Tibial artery (tissue), 4 donors: ENCODE measurements around the gene NUDT1.

Experiments used
- DNase-seq, 2 donors: peaks; one replicate each; pipeline ENCODE4 v3.0.0-alpha.2; 2019
- H3K27ac ChIP-seq, 2 donors: fragments of 200-600 bp; sonication (generic) in 1 of 2; 1 replicate in 1 of 2; 2 replicates in 1 of 2; pipeline ENCODE4 v1.5.1; 2018 to 2019; ENCODE audit warnings: mild to moderate bottlenecking in 1 of 2
- H3K27me3 ChIP-seq, 2 donors: fragments of 200-600 bp; sonication (generic) in 1 of 2; one replicate each; pipeline versions ENCODE4 v1.5.1 to v1.6.0; 2016 to 2019
- H3K36me3 ChIP-seq, 3 donors: fragments of 200-600 bp; sonication (generic) in 2 of 3; one replicate each; pipeline ENCODE4 v1.5.1; 2016 to 2019; ENCODE audit warnings: mild to moderate bottlenecking in 2 of 3
- H3K4me1 ChIP-seq, 4 donors: fragments of 200-600 bp; sonication (generic) in 2 of 4; 1 replicate in 3 of 4; 2 replicates in 1 of 4; pipeline ENCODE4 v1.5.1; 2016 to 2019
- H3K4me3 ChIP-seq, 2 donors: fragments of 200-600 bp; sonication (generic) in 1 of 2; 1 replicate in 1 of 2; 2 replicates in 1 of 2; pipeline ENCODE4 v1.5.1; 2018 to 2019; ENCODE audit warnings: mild to moderate bottlenecking in 2 of 2
- H3K9me3 ChIP-seq, 3 donors: fragments of 200-600 bp; sonication (generic) in 1 of 3; one replicate each; pipeline ENCODE4 v1.5.1; 2016 to 2019
- intact Hi-C: fragments of 100-400 bp; cut with DNase I; formaldehyde crosslinking; loops from one replicate; pipeline ENCODE4 v1.15.0; 2023; ENCODE audit warnings: low total_unique reads
- TF ChIP-seq, protein P1 (sequence below), 2 experiments: fragments of 200-600 bp in 1 of 2; fragments of 450-650 bp in 1 of 2; IDR thresholded peaks; one replicate each; pipeline ENCODE4 v1.5.1; 2017 to 2019; ENCODE audit warnings: antibody characterized with exemption in 2 of 2, mild to moderate bottlenecking in 1 of 2, moderate library complexity in 1 of 2

The NUDT1 gene

DNA sequence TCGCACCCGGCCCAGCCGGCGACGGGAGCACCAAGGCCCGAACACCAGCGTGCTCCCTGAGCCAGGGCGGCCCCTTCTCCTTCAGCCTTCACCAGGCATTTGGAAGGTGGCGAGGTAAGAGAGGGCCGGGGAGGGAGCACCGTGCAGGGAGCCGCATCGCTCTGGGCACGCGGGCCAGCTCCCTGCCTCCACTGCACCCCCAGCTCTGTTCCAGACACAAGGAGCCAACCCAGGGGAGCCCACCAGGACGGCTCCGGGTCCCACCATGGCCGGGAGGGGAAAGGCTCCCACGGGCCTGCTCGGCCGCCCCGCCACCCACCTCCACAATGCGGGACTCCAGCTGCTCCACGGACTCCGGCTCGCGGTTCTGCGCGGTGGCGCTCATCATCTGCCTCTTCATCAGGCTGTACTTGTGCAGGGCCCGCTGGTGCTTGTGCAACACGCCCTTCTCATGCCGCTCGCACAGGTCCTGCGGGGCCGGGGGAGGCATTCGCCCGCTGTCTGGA is 15.1 kb downstream of the NUDT1 start:
- TF ChIP-seq, protein P1, sequence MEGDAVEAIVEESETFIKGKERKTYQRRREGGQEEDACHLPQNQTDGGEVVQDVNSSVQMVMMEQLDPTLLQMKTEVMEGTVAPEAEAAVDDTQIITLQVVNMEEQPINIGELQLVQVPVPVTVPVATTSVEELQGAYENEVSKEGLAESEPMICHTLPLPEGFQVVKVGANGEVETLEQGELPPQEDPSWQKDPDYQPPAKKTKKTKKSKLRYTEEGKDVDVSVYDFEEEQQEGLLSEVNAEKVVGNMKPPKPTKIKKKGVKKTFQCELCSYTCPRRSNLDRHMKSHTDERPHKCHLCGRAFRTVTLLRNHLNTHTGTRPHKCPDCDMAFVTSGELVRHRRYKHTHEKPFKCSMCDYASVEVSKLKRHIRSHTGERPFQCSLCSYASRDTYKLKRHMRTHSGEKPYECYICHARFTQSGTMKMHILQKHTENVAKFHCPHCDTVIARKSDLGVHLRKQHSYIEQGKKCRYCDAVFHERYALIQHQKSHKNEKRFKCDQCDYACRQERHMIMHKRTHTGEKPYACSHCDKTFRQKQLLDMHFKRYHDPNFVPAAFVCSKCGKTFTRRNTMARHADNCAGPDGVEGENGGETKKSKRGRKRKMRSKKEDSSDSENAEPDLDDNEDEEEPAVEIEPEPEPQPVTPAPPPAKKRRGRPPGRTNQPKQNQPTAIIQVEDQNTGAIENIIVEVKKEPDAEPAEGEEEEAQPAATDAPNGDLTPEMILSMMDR (IDR thresholded peaks at IDR 0.05), result no peak
- Histone ChIP-seq H3K4me1 (peaks cover 0 to 5% (median 0%) of the 10 kb centered on the region in 4 donors), H3K27ac (no peak overlapping the region), H3K4me3 (no peak overlapping the region), H3K36me3 (peaks cover 0 to 54% (median 36%) of the 10 kb centered on the region in 3 donors), H3K9me3 (no peaks in the 10 kb centered on the region), H3K27me3 (no peaks in the 10 kb centered on the region)
- no peak for DNase-seq
- intact Hi-C loops, result no loop called here

GRCh38 chr7:2257651-2258050 is 15.6 kb downstream of the NUDT1 start:
- Histone ChIP-seq H3K9me3 (no peaks in the 10 kb centered on the region), H3K4me1 (peaks cover 0 to 5% (median 0%) of the 10 kb centered on the region in 4 donors), H3K27me3 (no peaks in the 10 kb centered on the region), H3K4me3 (no peak overlapping the region), H3K36me3 (peaks cover 0 to 57% (median 36%) of the 10 kb centered on the region in 3 donors), H3K27ac (no peak overlapping the region)
- DNase-seq, result no peak
- intact Hi-C loops, result no loop called here
- TF ChIP-seq, protein P1 (IDR thresholded peaks at IDR 0.05), result no peak

GRCh38 chr7:2258661-2259365 is 16.8 kb downstream of the NUDT1 start:
- H3K27ac ChIP-seq, result no peak overlapping the region
- H3K9me3 ChIP-seq, result no peaks in the 10 kb centered on the region
- H3K27me3 ChIP-seq, result no peaks in the 10 kb centered on the region
- no peak overlapping the region for H3K4me3 ChIP-seq
- intact Hi-C loops, result no loop called here
- H3K4me1 ChIP-seq, result peaks cover 0 to 5% (median 0%) of the 10 kb centered on the region in 4 donors
- peaks cover 0 to 60% (median 35%) of the 10 kb centered on the region in 3 donors for H3K36me3 ChIP-seq
- DNase-seq, result no peak
- TF ChIP-seq, protein P1 (IDR thresholded peaks at IDR 0.05), result no peak

DNA sequence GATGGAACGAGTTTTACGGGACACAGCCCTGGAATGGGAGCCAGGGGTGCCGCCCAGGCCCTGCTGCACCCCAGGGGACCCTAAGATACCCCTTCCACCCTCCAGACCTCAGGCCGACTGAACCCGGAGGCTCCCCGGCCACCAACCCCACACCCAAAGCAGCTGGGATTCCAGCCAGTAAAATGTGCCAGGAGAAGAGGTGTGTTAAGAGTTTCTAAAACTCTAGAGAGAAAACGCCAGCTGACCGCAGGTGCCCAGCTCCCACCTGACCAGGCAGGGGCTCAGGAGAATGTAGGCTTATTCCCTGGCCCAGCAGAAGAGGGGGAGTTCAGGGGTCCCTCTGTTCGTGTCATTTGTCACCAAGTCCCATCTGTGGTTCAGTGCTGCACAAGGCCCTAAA is 17.5 kb downstream of the NUDT1 start:
- Histone ChIP-seq H3K36me3 (peaks cover 0 to 60% (median 40%) of the 10 kb centered on the region in 3 donors), H3K4me3 (no peak overlapping the region), H3K27ac (no peak overlapping the region), H3K4me1 (peaks cover 0 to 5% (median 0%) of the 10 kb centered on the region in 4 donors), H3K9me3 (no peaks in the 10 kb centered on the region), H3K27me3 (no peaks in the 10 kb centered on the region)
- TF ChIP-seq, protein P1 (IDR thresholded peaks at IDR 0.05), result no peak
- intact Hi-C loops, result no loop called here
- DNase-seq, result no peak

DNA sequence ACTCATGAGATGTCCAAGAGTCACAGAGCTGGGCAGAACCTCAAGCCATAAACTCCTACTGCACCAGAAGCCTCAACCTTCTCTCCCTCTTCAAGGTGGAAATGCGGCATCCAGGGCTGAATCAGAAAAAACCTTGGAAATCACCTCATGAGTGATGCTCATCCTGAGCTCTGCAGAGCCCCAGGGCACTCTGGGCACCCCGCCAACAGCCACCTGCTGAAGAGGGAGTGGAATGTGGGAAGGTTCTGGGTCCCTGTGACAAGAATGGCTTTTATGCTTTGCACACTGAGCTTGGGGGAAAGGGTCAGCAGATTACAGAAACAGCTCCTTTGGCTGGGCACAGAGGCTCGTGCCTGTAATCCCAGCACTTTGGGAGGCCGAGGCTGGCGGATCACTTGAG is 18.8 kb downstream of the NUDT1 start:
- intact Hi-C loops, result no loop called here
- no peaks in the 10 kb centered on the region for H3K27me3 ChIP-seq
- H3K4me3 ChIP-seq, result no peak overlapping the region
- no peak for DNase-seq
- H3K4me1 ChIP-seq, result peaks cover 0 to 5% (median 0%) of the 10 kb centered on the region in 4 donors
- H3K9me3 ChIP-seq, result no peaks in the 10 kb centered on the region
- peaks cover 0 to 47% (median 30%) of the 10 kb centered on the region in 3 donors for H3K36me3 ChIP-seq
- TF ChIP-seq, protein P1 (IDR thresholded peaks at IDR 0.05), result no peak
- H3K27ac ChIP-seq, result no peak overlapping the region
